ENCODE results near the gene WDR59.

DNA sequence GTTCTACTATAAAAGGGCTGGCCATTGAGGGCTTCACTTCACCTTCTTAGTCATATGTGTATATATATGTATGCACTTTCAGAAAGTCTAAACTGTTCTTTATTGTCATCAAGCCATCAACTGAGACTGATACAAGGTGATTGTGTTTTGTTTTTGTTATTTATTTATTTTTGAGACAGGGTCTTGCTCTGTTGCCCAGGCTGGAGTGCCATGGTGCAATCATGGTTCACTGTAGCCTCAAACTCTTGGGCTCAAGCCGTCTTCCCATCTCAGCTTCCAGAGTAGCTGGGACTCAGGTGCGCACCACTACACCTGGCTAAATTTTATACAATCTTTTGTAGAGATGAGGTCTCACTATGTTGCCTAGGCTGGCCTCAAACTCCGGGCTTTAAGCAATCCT is 19.5 kb upstream of the WDR59 start:
- no peak for TF ChIP-seq POLR2A (IDR thresholded peaks at IDR 0.05)
- TF ChIP-seq, protein P1, sequence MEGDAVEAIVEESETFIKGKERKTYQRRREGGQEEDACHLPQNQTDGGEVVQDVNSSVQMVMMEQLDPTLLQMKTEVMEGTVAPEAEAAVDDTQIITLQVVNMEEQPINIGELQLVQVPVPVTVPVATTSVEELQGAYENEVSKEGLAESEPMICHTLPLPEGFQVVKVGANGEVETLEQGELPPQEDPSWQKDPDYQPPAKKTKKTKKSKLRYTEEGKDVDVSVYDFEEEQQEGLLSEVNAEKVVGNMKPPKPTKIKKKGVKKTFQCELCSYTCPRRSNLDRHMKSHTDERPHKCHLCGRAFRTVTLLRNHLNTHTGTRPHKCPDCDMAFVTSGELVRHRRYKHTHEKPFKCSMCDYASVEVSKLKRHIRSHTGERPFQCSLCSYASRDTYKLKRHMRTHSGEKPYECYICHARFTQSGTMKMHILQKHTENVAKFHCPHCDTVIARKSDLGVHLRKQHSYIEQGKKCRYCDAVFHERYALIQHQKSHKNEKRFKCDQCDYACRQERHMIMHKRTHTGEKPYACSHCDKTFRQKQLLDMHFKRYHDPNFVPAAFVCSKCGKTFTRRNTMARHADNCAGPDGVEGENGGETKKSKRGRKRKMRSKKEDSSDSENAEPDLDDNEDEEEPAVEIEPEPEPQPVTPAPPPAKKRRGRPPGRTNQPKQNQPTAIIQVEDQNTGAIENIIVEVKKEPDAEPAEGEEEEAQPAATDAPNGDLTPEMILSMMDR (IDR thresholded peaks at IDR 0.05): no peak
